ENCODE measurements around the gene CERKL.

DNA sequence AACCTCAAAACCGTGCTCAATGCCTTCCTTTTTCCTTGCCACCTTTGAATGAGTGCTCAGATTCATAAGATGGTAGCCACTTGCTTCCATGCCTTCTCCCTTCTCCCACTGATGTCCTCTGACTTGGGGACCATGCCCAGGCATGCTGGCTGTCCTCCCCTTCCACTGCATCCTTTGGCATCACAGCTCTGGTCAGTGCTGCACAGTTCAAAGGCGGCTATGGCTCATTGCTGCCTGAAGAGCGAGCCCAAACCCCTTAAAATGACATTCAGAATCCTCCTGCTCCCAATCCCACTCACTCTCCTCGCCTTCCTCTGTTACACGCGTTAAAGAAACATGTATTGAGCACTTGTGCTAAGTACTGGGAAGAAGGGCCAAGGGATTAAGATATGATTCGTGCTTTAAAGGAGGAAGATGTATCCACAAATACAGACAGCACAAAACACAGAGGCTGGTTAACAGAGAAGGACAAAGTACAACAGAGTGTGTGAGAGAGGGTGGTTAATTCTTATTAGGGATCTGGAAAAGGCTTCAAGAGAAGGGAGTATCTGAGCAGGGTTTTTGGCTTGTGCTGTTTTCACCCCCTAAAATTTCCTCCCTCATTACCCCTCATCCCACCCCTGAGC is 81.8 kb downstream of the CERKL start:
- no peak for TF ChIP-seq GTF2F1 (IDR thresholded peaks at IDR 0.05; ENCODE audit: low read length)
- TF ChIP-seq ZBTB8A (CRISPR knock-in tag; IDR thresholded peaks at IDR 0.05; ENCODE audit: borderline replicate concordance, low read depth) = no peak
